Measurements from ENCODE around the gene ECT2.
"Not testable (repeated sequence)": the region's sequence is repeated elsewhere in the genome, so short reads cannot be mapped to it uniquely, and the experiment has no call there.

Gene ECT2

GRCh38 chr3:172855037-172855436 lies 104.5 kb downstream of the ECT2 start:
- H3K4me3 ChIP-seq, result no peak overlapping the region
- TF ChIP-seq CTCF (IDR thresholded peaks at IDR 0.05), result no peak
- H3K27ac ChIP-seq, result no peak overlapping the region
- no peak for DNase-seq (ENCODE audit: low spot score)

DNA sequence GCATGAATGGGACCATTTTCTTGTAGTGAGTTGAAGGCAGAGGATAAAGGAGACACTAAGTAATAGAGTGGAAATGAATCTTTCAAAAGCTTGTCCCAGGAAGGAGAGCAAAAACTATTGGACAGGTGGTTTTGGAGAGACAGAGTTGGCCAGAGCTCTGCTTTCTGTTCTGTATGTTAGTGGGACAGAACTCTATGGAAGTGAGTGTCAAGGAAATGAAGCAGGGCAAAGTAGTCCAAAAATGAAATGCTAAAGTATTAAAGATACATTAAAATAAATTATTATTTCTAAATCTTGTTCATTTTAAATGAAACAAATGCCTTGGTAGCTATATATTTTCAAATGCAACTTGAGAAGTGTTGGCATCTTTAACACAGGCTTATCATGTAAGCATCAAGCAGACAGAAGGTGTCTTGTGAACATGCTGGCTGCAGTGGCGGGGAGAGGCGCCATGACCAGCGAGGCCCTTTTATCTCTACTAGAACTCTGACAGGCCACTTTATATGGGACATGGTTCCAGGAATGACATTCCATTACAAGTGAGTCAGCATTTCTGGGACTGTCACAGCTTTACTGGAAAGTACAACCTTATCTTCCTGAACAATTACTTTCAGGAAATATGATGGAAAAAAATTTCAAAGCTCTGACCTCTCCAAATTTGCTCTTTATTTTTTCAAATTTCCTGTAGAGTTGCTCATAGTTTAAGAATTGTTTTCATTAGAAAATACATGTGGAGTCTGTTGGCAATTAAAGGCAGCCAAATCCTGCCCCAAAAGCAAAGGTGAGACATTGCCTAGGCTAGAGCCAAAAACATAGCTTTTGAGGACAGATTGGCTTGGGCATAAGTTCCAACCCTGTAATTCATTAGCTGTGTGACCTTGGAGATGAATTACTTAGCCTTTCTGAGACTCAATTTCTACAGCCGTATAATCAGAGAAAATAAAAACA lies 106.5 kb downstream of the ECT2 start:
- no peak for DNase-seq (ENCODE audit: low spot score)
- TF ChIP-seq CTCF (IDR thresholded peaks at IDR 0.05), result no peak
- no peak overlapping the region for H3K4me3 ChIP-seq
- peak overlapping the region in 1 of 2 donors; percentile 7 for H3K27ac ChIP-seq

DNA sequence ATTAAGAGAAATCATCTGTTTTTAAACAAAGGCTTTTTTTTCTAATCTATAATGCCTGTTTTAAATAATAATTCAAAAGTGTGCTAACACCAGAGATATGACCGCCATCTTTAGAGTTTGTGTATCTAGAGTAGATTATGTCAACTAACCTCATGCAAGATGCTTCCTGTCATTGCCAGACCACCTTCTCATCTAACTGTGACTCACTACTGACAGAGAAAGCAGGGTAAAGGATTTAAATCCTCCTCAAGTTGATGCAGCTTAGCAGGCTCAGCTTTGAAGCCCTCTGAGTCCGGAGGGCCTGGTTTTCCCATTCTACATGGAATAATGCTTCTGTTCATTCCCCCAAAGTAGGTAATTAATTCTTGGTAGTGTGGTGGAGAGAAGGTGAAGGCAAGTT lies 108.5 kb downstream of the ECT2 start:
- Histone ChIP-seq H3K4me3 (no peak overlapping the region), H3K27ac (no peak overlapping the region)
- no peak for DNase-seq (ENCODE audit: low spot score)
- TF ChIP-seq CTCF (IDR thresholded peaks at IDR 0.05), result no peak

- not testable (repeated sequence) for DNase-seq (ENCODE audit: low spot score); H3K4me3 ChIP-seq; H3K27ac ChIP-seq
Observed at GRCh38 chr3:172866726-172867350, 116.3 kb downstream of the ECT2 start.

DNA sequence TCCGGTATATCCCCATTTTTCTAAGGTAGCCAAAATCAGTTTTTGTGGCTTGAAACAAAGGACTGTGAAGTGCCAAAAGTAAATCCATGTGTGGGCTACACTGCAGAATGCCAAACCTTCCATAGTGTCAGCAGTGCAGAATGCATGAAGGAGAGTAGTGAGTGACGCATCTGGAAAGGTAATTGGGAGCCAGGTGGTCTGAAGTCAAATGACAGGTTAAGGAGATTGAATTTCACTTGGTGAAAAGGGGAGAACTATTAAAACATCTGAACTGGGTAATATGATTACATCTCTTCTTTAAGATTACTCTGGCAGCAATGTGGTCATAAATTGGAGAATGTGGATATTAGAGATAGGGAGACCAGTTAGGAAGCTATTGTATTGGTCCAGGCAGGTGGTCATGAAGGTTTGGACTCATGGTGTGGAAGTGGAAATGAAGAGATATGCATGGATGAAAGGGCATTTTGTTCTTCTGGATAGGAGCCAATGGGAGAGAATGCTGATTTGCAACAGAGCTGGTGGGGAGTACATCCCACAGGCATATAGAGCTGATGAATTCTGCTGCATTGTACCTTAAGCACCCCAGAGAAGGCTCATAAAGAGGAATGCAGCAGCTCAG lies 118.2 kb downstream of the ECT2 start:
- Histone ChIP-seq H3K27ac (no peak overlapping the region), H3K4me3 (no peak overlapping the region)
- no peak for TF ChIP-seq CTCF (IDR thresholded peaks at IDR 0.05)
- no peak for DNase-seq (ENCODE audit: low spot score)

- H3K4me3 ChIP-seq, result no peak overlapping the region
- no peak for DNase-seq (ENCODE audit: low spot score)
- no peak overlapping the region for H3K27ac ChIP-seq
- TF ChIP-seq CTCF (IDR thresholded peaks at IDR 0.05), result no peak
Observed at GRCh38 chr3:172869368-172869771, 118.8 kb downstream of the ECT2 start.

DNA sequence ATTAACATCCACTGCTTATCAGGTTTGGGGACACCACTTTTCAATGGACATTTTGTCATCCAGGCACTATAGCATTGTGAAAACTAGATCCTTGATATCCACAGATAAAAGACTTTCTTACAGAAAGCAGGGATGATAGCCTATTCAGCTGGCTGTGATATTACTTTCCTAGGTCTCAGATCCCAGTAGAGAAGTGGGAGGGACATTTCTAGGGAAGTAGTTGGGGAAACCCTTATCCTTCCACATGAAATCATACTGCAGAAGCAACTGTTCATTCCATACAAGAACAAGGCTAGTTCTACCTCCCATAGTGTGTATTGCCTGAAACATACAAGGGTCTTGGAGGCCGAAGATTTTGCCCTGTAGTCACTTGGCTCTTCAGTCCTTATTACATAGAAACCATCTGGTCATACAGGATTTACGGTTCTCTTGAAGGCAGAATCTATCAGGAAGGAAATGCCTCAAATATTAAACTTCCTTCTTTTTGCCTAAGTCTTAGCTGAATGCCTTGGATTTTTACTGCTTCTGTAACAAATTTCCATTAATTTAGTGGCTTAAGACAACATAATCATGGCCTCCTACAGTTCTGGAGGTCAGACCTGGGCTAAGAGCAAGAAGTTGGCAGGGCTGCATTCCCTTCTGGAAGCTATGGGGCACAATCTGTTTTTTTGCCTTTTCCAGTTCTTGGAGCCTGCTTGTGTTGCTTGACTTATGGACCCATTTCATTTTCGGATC lies 119.4 kb downstream of the ECT2 start:
- H3K4me3 ChIP-seq, result no peak overlapping the region
- no peak for DNase-seq (ENCODE audit: low spot score)
- no peak overlapping the region for H3K27ac ChIP-seq
- TF ChIP-seq CTCF (IDR thresholded peaks at IDR 0.05), result no peak
